Measurements from ENCODE around the gene ARHGAP15.

DNA sequence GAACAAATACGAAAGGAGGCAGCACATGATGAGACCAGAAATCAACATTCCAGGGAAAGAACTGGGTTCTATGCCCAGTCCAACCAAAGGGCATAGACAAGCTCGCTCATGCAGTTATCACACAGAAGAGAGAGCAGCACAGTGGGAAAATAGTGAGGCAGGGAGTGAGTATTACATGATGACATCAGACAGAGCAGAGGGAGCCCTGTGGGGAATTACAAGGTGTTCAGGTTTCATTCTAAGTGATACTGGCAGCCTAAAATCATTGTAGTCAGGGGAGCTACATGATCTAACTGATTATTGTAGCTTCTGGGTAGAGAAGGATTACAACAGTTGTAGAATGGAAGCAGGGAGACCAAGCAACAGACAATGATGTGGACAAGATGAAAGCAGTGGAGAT lies 658.5 kb downstream of the ARHGAP15 start:
- TF ChIP-seq, protein P1, sequence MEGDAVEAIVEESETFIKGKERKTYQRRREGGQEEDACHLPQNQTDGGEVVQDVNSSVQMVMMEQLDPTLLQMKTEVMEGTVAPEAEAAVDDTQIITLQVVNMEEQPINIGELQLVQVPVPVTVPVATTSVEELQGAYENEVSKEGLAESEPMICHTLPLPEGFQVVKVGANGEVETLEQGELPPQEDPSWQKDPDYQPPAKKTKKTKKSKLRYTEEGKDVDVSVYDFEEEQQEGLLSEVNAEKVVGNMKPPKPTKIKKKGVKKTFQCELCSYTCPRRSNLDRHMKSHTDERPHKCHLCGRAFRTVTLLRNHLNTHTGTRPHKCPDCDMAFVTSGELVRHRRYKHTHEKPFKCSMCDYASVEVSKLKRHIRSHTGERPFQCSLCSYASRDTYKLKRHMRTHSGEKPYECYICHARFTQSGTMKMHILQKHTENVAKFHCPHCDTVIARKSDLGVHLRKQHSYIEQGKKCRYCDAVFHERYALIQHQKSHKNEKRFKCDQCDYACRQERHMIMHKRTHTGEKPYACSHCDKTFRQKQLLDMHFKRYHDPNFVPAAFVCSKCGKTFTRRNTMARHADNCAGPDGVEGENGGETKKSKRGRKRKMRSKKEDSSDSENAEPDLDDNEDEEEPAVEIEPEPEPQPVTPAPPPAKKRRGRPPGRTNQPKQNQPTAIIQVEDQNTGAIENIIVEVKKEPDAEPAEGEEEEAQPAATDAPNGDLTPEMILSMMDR (IDR thresholded peaks at IDR 0.05): no peak
- TF ChIP-seq EP300 (IDR thresholded peaks at IDR 0.05) (no peak), POLR2AphosphoS5 (IDR thresholded peaks at IDR 0.05) (no peak), POLR2A (IDR thresholded peaks at IDR 0.05) (no peak)

All from gastroesophageal sphincter (tissue), 3 donors.